ENCODE measurements around the gene SPDL1.

SPDL1 gene

DNA sequence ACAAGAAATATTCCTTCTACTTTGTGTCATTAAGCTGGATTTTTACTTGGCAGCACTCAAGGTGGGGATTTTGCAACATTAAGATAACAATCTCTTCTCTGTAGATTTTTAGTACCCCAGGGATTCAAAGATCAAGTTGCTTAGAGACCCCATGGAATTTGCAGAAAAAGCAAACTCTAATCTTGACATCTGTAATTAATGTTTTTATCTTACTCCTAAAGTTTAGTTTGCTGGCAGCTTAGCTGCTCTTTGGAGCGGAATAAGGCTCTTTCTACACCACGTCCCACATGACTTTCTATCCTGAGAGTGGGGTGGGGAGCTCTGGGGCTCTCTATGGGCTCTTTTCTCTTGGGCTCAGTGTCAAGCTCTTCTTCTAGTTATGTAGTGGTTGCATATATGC lies 21.7 kb upstream of the SPDL1 start:
- H3K4me3 ChIP-seq (replicated peaks; ENCODE audit: insufficient read depth, low read length), result no peak overlapping the region
- TF ChIP-seq GABPA (IDR thresholded peaks at IDR 0.05; ENCODE audit: low read depth), result no peak
- TF ChIP-seq SPI1 (IDR thresholded peaks at IDR 0.05; ENCODE audit: borderline replicate concordance, low read depth), result no peak
- TF ChIP-seq, protein P1, sequence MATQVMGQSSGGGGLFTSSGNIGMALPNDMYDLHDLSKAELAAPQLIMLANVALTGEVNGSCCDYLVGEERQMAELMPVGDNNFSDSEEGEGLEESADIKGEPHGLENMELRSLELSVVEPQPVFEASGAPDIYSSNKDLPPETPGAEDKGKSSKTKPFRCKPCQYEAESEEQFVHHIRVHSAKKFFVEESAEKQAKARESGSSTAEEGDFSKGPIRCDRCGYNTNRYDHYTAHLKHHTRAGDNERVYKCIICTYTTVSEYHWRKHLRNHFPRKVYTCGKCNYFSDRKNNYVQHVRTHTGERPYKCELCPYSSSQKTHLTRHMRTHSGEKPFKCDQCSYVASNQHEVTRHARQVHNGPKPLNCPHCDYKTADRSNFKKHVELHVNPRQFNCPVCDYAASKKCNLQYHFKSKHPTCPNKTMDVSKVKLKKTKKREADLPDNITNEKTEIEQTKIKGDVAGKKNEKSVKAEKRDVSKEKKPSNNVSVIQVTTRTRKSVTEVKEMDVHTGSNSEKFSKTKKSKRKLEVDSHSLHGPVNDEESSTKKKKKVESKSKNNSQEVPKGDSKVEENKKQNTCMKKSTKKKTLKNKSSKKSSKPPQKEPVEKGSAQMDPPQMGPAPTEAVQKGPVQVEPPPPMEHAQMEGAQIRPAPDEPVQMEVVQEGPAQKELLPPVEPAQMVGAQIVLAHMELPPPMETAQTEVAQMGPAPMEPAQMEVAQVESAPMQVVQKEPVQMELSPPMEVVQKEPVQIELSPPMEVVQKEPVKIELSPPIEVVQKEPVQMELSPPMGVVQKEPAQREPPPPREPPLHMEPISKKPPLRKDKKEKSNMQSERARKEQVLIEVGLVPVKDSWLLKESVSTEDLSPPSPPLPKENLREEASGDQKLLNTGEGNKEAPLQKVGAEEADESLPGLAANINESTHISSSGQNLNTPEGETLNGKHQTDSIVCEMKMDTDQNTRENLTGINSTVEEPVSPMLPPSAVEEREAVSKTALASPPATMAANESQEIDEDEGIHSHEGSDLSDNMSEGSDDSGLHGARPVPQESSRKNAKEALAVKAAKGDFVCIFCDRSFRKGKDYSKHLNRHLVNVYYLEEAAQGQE (IDR thresholded peaks at IDR 0.05; ENCODE audit: insufficient replicate concordance, low read depth), result no peak
- no peak for TF ChIP-seq POLR2AphosphoS5 (IDR thresholded peaks at IDR 0.05; ENCODE audit: low read depth)
- TF ChIP-seq, protein P2, sequence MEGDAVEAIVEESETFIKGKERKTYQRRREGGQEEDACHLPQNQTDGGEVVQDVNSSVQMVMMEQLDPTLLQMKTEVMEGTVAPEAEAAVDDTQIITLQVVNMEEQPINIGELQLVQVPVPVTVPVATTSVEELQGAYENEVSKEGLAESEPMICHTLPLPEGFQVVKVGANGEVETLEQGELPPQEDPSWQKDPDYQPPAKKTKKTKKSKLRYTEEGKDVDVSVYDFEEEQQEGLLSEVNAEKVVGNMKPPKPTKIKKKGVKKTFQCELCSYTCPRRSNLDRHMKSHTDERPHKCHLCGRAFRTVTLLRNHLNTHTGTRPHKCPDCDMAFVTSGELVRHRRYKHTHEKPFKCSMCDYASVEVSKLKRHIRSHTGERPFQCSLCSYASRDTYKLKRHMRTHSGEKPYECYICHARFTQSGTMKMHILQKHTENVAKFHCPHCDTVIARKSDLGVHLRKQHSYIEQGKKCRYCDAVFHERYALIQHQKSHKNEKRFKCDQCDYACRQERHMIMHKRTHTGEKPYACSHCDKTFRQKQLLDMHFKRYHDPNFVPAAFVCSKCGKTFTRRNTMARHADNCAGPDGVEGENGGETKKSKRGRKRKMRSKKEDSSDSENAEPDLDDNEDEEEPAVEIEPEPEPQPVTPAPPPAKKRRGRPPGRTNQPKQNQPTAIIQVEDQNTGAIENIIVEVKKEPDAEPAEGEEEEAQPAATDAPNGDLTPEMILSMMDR (IDR thresholded peaks at IDR 0.05; ENCODE audit: insufficient read depth, low read length), result no peak
- H3K27me3 ChIP-seq (ENCODE audit: insufficient read depth, poor library complexity, severe bottlenecking), result peaks cover 4% of the 10 kb centered on the region
- no peak for DNase-seq (ENCODE audit: low read depth in 1 of 2, low spot score in 1 of 2)
- H3K27ac ChIP-seq (replicated peaks), result no peak overlapping the region

DNA sequence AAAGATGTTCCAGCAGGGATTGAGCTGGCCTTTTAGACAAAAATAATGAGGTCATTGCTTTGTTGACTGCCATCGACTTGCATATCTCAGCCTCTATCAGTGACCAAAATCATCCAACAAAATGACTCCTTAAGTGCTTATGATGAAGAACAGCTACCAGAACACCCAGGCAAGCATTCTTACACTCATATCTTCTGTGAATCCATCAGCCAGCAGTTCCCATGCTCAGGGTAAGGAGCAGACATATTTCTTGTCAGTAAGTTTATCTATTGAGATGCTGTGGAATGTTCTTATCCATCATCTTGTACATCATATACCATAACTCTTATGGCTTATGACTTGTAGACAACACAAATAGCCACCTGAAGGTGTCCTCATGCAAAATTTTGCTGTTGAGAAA lies 20.2 kb upstream of the SPDL1 start:
- TF ChIP-seq, protein P1 (IDR thresholded peaks at IDR 0.05; ENCODE audit: insufficient replicate concordance, low read depth), result no peak
- TF ChIP-seq GABPA (IDR thresholded peaks at IDR 0.05; ENCODE audit: low read depth) (no peak), POLR2AphosphoS5 (IDR thresholded peaks at IDR 0.05; ENCODE audit: low read depth) (no peak), SPI1 (IDR thresholded peaks at IDR 0.05; ENCODE audit: borderline replicate concordance, low read depth) (no peak)
- TF ChIP-seq, protein P2 (IDR thresholded peaks at IDR 0.05; ENCODE audit: insufficient read depth, low read length), result no peak
- DNase-seq (ENCODE audit: low read depth in 1 of 2, low spot score in 1 of 2), result no peak

DNA sequence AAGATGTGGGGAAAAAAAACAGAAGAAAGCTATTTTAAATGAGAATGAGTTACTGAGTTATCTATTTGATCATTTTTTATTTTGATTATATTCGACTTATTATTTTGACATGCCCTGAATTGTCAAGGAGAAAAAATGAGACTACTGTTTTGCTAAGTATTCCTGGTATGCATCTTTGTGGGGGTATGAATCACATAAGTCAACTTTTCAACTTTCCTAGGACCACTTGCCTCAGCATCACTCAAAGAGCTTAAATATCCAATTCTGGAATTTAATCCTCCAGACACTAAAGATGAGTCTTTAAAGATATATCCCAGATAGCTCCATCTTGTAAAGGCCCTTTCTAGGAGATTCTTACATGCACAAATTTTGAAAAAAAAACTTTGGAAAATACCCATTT lies 17.4 kb upstream of the SPDL1 start:
- no peak for DNase-seq (ENCODE audit: low read depth in 1 of 2, low spot score in 1 of 2)
- H3K27ac ChIP-seq (replicated peaks), result no peak overlapping the region
- peaks cover 6% of the 10 kb centered on the region for H3K27me3 ChIP-seq (ENCODE audit: insufficient read depth, poor library complexity, severe bottlenecking)
- TF ChIP-seq SPI1 (IDR thresholded peaks at IDR 0.05; ENCODE audit: borderline replicate concordance, low read depth) (no peak), GABPA (IDR thresholded peaks at IDR 0.05; ENCODE audit: low read depth) (no peak), POLR2AphosphoS5 (IDR thresholded peaks at IDR 0.05; ENCODE audit: low read depth) (no peak)
- TF ChIP-seq, protein P1 (IDR thresholded peaks at IDR 0.05; ENCODE audit: insufficient replicate concordance, low read depth), result no peak
- TF ChIP-seq, protein P2 (IDR thresholded peaks at IDR 0.05; ENCODE audit: insufficient read depth, low read length), result no peak
- no peak overlapping the region for H3K4me3 ChIP-seq (replicated peaks; ENCODE audit: insufficient read depth, low read length)

More for the DNA sequence above, 20.2 kb upstream of the SPDL1 start:
- no peak overlapping the region for H3K4me3 ChIP-seq (replicated peaks; ENCODE audit: insufficient read depth, low read length)
- H3K27ac ChIP-seq (replicated peaks), result no peak overlapping the region
- H3K27me3 ChIP-seq (ENCODE audit: insufficient read depth, poor library complexity, severe bottlenecking), result peaks cover 4% of the 10 kb centered on the region
